SK-N-SH (cell line): Measurements from ENCODE around the gene KLHL5. TPM values are rescaled to one million over a fixed set of nuclear protein-coding genes. Genes with fewer than 3 reads are reported as not detected.

Experiments
- CTCF ChIA-PET: fragments of 300-600, 350-600 bp; formaldehyde crosslinking; extraction: SDS; loops from one replicate; lab custom pipeline; 2021; lab: Yijun Ruan, JAX
- POLR2A ChIA-PET: fragments of 350-600 bp; sonication (Branson Sonifier 250); formaldehyde crosslinking; extraction: SDS; loops from one replicate; lab custom pipeline; 2020; ENCODE audit warnings: antibody characterized with exemption, inconsistent platforms; lab: Yijun Ruan, JAX
- DNase-seq: peaks from one replicate; pipeline ENCODE4 v3.0.0; 2012
- H2AFZ ChIP-seq: fragments of 200-600 bp; sonication (generic); 2 replicates; pipeline ENCODE4 v1.8.1; 2016; ENCODE audit warnings: antibody characterized with exemption, mild to moderate bottlenecking, low read depth
- H3F3A ChIP-seq: fragments of 200-600 bp; sonication (generic); replicated peaks from 2 replicates; pipeline ENCODE3; 2016; ENCODE audit warnings: antibody characterized with exemption, mild to moderate bottlenecking; ENCODE audit not compliant: insufficient read depth
- H3K27ac ChIP-seq, 2 experiments: fragments of 200-500 bp in 1 of 2; fragments of 200-600 bp in 1 of 2; sonication (Bioruptor generic) in 1 of 2; sonication (generic), shearing (Covaris generic) in 1 of 2; 2 replicates each; pipeline versions ENCODE4 v1.5.1 to v1.6.1; 2014 to 2016; ENCODE audit warnings: low read depth in 2 of 2, inconsistent platforms in 1 of 2, low read length in 1 of 2, mild to moderate bottlenecking in 1 of 2, mixed read lengths in 1 of 2
- H3K27me3 ChIP-seq: fragments of 200-600 bp; sonication (generic), shearing (Covaris generic); 2 replicates; pipeline ENCODE4 v1.6.1; 2016; ENCODE audit warnings: mixed run types; ENCODE audit not compliant: insufficient read depth
- H3K36me3 ChIP-seq, 2 experiments: fragments of 200-500 bp in 1 of 2; fragments of 200-600 bp in 1 of 2; sonication (Bioruptor generic) in 1 of 2; sonication (generic) in 1 of 2; replicated peaks in 1 of 2; 2 replicates each; pipeline versions ENCODE3 to v1.5.1; 2014 to 2016; ENCODE audit warnings: low read length in 1 of 2, mild to moderate bottlenecking in 1 of 2; ENCODE audit not compliant: insufficient read depth in 2 of 2, control insufficient read depth in 1 of 2
- H3K4me1 ChIP-seq, 2 experiments: fragments of 200-500 bp in 1 of 2; fragments of 200-600 bp in 1 of 2; sonication (Bioruptor generic) in 1 of 2; sonication (generic), shearing (Covaris generic) in 1 of 2; 2 replicates each; pipeline versions ENCODE4 v1.5.1 to v1.6.1; 2014 to 2016; ENCODE audit warnings: low read depth in 1 of 2, low read length in 1 of 2, mixed run types in 1 of 2; ENCODE audit not compliant: insufficient read depth in 2 of 2, control insufficient read depth in 1 of 2
- H3K4me2 ChIP-seq: fragments of 200-600 bp; sonication (generic), shearing (Covaris generic); 2 replicates; pipeline ENCODE4 v1.6.1; 2017; ENCODE audit warnings: mixed run types
- H3K4me3 ChIP-seq, 2 experiments: fragments of 200-500 bp in 1 of 2; fragments of 200-600 bp in 1 of 2; sonication (Bioruptor generic) in 1 of 2; sonication (generic), shearing (Covaris generic) in 1 of 2; 2 replicates each; pipeline versions ENCODE4 v1.5.1 to v1.8.1; 2014 to 2016; ENCODE audit warnings: low read depth in 2 of 2, inconsistent platforms in 1 of 2, low read length in 1 of 2, mild to moderate bottlenecking in 1 of 2, mixed read lengths in 1 of 2, moderate library complexity in 1 of 2
- H3K79me2 ChIP-seq: fragments of 200-600 bp; sonication (generic); 2 replicates; pipeline ENCODE4 v1.8.1; 2017; ENCODE audit warnings: mild to moderate bottlenecking; ENCODE audit not compliant: insufficient read depth
- H3K9ac ChIP-seq: fragments of 200-600 bp; sonication (generic); 2 replicates; pipeline ENCODE4 v1.6.1; 2017; ENCODE audit warnings: mixed run types
- H3K9me2 ChIP-seq: fragments of 200-600 bp; sonication (generic); 2 replicates; pipeline ENCODE4 v1.6.1; 2017; ENCODE audit warnings: mixed run types
- H3K9me3 ChIP-seq: fragments of 200-600 bp; sonication (generic); 2 replicates; pipeline ENCODE4 v1.6.1; 2017; ENCODE audit warnings: mixed run types, mild to moderate bottlenecking, moderate library complexity
- H4K20me1 ChIP-seq: fragments of 200-600 bp; sonication (generic); 2 replicates; pipeline ENCODE4 v1.6.1; 2017; ENCODE audit warnings: mild to moderate bottlenecking, mixed run types; ENCODE audit not compliant: insufficient read depth
- CHD2 ChIP-seq: fragments of 150-350 bp; IDR thresholded peaks from 2 replicates; pipeline ENCODE4 v1.6.1; 2018; ENCODE audit warnings: low read length; ENCODE audit not compliant: partially characterized antibody
- ELF1 ChIP-seq: IDR thresholded peaks from 2 replicates; pipeline ENCODE4 v1.4.0; 2012
- EZH2phosphoT487 ChIP-seq: fragments of 200-600 bp; sonication (generic); IDR thresholded peaks from 2 replicates; pipeline ENCODE4 v1.6.1; 2017; ENCODE audit warnings: low read depth, mixed run types, mild to moderate bottlenecking, antibody characterized with exemption, moderate library complexity, borderline replicate concordance
- FOXJ3 ChIP-seq: sonication (generic); formaldehyde crosslinking; IDR thresholded peaks from 2 replicates; pipeline ENCODE4 v1.5.1; 2020; ENCODE audit warnings: mild to moderate bottlenecking, missing genetic modification reagents
- GABPA ChIP-seq: IDR thresholded peaks from 2 replicates; pipeline ENCODE4 v1.4.0; 2012; ENCODE audit warnings: low read depth, mild to moderate bottlenecking
- GATA2 ChIP-seq: sonication (generic); formaldehyde crosslinking; IDR thresholded peaks from 2 replicates; pipeline ENCODE4 v1.5.0; 2020; ENCODE audit warnings: mild to moderate bottlenecking, missing genetic modification reagents
- MEF2A ChIP-seq: IDR thresholded peaks from 2 replicates; pipeline ENCODE4 v1.4.0; 2012; ENCODE audit warnings: low read depth, borderline replicate concordance
- MXI1 ChIP-seq: IDR thresholded peaks from 2 replicates; pipeline ENCODE4 v1.6.1; 2012; ENCODE audit warnings: mild to moderate bottlenecking, low read depth, low read length, improper control_type of control experiment
- NRF1 ChIP-seq: IDR thresholded peaks from 2 replicates; pipeline ENCODE4 v1.6.1; 2012; ENCODE audit warnings: low read depth, mild to moderate bottlenecking, low read length
- RCOR1 ChIP-seq: fragments of 150-350 bp; IDR thresholded peaks from 2 replicates; pipeline ENCODE4 v1.6.1; 2017; ENCODE audit warnings: antibody characterized with exemption, low read length
- RFX5 ChIP-seq: IDR thresholded peaks from 2 replicates; pipeline ENCODE4 v1.6.1; 2012; ENCODE audit warnings: mild to moderate bottlenecking, improper control_type of control experiment, low read length
- SMC3 ChIP-seq: IDR thresholded peaks from 2 replicates; pipeline ENCODE4 v1.6.1; 2012; ENCODE audit warnings: low read depth, low read length, improper control_type of control experiment
- TCF12 ChIP-seq: IDR thresholded peaks from 2 replicates; pipeline ENCODE4 v1.4.0; 2012
- TEAD4 ChIP-seq: IDR thresholded peaks from 2 replicates; pipeline ENCODE4 v1.4.0; 2012; ENCODE audit warnings: mild to moderate bottlenecking, borderline replicate concordance; ENCODE audit not compliant: insufficient read depth
- YY1 ChIP-seq: IDR thresholded peaks from 2 replicates; pipeline ENCODE4 v1.4.0; 2012; ENCODE audit warnings: low read depth, mild to moderate bottlenecking
- WGBS: methylation state at CpG from one replicate; pipeline ENCODE4 v1.1.6; 2017; ENCODE audit warnings: low lambda C conversion rate; 5-methylcytosine and 5-hydroxymethylcytosine counted together
- polyA plus RNA-seq, 3 experiments: library from polyadenylated mRNA; depleted of rRNA; stranded (reverse); fragments of >200 nt; gene quantifications; 2 replicates each; pipeline ENCODE4 v1.2.3, GENCODE V29; 2012
- TF ChIP-seq, protein P1 (sequence below): IDR thresholded peaks from 2 replicates; pipeline ENCODE4 v1.6.1; 2012; ENCODE audit warnings: mild to moderate bottlenecking, low read depth, low read length, moderate library complexity
- TF ChIP-seq, protein P2 (sequence below): IDR thresholded peaks from 2 replicates; pipeline ENCODE4 v1.4.0; 2012; ENCODE audit warnings: low read depth, borderline replicate concordance
- TF ChIP-seq, protein P3 (sequence below): IDR thresholded peaks from 2 replicates; pipeline ENCODE4; 2012
- TF ChIP-seq, protein P4 (sequence below): IDR thresholded peaks from 2 replicates; pipeline ENCODE4 v1.4.0; 2012; ENCODE audit warnings: low read depth, borderline replicate concordance
- TF ChIP-seq, protein P5 (sequence below): IDR thresholded peaks from 2 replicates; pipeline ENCODE4 v1.4.0; 2012; ENCODE audit warnings: low read depth

The KLHL5 gene
- polyA plus RNA-seq, 1 of the 3 experiments (the other 2 are of a cell fraction): 33.1 TPM

DNA sequence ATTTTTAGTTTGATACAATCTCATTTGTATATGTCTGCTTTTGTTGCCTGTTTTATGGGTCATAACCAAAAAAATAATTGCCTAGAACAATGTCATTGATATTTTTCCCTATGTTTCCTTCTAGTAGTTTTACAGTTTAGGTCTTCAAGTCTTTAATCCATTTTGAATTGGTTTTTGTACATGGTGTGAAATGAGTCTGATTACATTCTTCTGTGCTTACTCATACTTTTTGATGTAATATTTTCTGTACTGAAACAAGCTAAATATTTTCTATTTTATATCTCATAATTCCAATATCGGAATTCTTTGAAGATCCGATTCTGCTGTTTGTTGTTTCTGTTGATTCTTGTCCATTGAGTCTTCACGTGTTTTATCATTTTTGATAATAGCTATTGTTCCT is 40.4 kb upstream of the KLHL5 start:
- H2AFZ ChIP-seq: no peak overlapping the region
- H3K27ac ChIP-seq: no peak overlapping the region
- no peak overlapping the region for H3K4me3 ChIP-seq
- no peaks in the 10 kb centered on the region for H4K20me1 ChIP-seq
- TF ChIP-seq NRF1: no peak
- no peak for TF ChIP-seq YY1
- no peak for TF ChIP-seq SMC3
- TF ChIP-seq, protein P1, sequence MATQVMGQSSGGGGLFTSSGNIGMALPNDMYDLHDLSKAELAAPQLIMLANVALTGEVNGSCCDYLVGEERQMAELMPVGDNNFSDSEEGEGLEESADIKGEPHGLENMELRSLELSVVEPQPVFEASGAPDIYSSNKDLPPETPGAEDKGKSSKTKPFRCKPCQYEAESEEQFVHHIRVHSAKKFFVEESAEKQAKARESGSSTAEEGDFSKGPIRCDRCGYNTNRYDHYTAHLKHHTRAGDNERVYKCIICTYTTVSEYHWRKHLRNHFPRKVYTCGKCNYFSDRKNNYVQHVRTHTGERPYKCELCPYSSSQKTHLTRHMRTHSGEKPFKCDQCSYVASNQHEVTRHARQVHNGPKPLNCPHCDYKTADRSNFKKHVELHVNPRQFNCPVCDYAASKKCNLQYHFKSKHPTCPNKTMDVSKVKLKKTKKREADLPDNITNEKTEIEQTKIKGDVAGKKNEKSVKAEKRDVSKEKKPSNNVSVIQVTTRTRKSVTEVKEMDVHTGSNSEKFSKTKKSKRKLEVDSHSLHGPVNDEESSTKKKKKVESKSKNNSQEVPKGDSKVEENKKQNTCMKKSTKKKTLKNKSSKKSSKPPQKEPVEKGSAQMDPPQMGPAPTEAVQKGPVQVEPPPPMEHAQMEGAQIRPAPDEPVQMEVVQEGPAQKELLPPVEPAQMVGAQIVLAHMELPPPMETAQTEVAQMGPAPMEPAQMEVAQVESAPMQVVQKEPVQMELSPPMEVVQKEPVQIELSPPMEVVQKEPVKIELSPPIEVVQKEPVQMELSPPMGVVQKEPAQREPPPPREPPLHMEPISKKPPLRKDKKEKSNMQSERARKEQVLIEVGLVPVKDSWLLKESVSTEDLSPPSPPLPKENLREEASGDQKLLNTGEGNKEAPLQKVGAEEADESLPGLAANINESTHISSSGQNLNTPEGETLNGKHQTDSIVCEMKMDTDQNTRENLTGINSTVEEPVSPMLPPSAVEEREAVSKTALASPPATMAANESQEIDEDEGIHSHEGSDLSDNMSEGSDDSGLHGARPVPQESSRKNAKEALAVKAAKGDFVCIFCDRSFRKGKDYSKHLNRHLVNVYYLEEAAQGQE: no peak
- no peak for TF ChIP-seq TCF12
- no peak for TF ChIP-seq MEF2A
- TF ChIP-seq, protein P2, sequence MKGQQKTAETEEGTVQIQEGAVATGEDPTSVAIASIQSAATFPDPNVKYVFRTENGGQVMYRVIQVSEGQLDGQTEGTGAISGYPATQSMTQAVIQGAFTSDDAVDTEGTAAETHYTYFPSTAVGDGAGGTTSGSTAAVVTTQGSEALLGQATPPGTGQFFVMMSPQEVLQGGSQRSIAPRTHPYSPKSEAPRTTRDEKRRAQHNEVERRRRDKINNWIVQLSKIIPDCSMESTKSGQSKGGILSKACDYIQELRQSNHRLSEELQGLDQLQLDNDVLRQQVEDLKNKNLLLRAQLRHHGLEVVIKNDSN: no peak
- TF ChIP-seq CHD2: no peak
- no peak for TF ChIP-seq TEAD4
- TF ChIP-seq ELF1: no peak
- TF ChIP-seq RFX5: no peak
- no peak for TF ChIP-seq EZH2phosphoT487
- no peak for TF ChIP-seq MXI1
- TF ChIP-seq, protein P3, sequence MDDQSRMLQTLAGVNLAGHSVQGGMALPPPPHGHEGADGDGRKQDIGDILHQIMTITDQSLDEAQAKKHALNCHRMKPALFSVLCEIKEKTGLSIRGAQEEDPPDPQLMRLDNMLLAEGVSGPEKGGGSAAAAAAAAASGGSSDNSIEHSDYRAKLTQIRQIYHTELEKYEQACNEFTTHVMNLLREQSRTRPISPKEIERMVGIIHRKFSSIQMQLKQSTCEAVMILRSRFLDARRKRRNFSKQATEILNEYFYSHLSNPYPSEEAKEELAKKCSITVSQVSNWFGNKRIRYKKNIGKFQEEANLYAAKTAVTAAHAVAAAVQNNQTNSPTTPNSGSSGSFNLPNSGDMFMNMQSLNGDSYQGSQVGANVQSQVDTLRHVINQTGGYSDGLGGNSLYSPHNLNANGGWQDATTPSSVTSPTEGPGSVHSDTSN: no peak
- no peak for TF ChIP-seq RCOR1
- TF ChIP-seq GABPA: no peak
- TF ChIP-seq, protein P4, sequence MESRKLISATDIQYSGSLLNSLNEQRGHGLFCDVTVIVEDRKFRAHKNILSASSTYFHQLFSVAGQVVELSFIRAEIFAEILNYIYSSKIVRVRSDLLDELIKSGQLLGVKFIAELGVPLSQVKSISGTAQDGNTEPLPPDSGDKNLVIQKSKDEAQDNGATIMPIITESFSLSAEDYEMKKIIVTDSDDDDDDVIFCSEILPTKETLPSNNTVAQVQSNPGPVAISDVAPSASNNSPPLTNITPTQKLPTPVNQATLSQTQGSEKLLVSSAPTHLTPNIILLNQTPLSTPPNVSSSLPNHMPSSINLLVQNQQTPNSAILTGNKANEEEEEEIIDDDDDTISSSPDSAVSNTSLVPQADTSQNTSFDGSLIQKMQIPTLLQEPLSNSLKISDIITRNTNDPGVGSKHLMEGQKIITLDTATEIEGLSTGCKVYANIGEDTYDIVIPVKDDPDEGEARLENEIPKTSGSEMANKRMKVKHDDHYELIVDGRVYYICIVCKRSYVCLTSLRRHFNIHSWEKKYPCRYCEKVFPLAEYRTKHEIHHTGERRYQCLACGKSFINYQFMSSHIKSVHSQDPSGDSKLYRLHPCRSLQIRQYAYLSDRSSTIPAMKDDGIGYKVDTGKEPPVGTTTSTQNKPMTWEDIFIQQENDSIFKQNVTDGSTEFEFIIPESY: no peak
- TF ChIP-seq, protein P5, sequence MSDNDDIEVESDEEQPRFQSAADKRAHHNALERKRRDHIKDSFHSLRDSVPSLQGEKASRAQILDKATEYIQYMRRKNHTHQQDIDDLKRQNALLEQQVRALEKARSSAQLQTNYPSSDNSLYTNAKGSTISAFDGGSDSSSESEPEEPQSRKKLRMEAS: no peak
- no peak for TF ChIP-seq FOXJ3 (CRISPR knock-in tag)
- TF ChIP-seq GATA2 (CRISPR knock-in tag): no peak
- DNase-seq: no peak
- no peaks in the 10 kb centered on the region for H3F3A ChIP-seq
- H3K9me2 ChIP-seq: no peaks in the 10 kb centered on the region
- H3K4me1 ChIP-seq: no peaks in the 10 kb centered on the region
- no peaks in the 10 kb centered on the region for H3K27me3 ChIP-seq
- H3K4me2 ChIP-seq: no peak overlapping the region
- H3K9me3 ChIP-seq: no peaks in the 10 kb centered on the region
- 95% methylated on average over 3 of the region's 3 CpGs for WGBS
- H3K79me2 ChIP-seq: no peaks in the 10 kb centered on the region
- no peak overlapping the region for H3K9ac ChIP-seq
- H3K36me3 ChIP-seq: no peaks in the 10 kb centered on the region
- ChIA-PET POLR2A (no interaction called here), CTCF (no interaction called here)
